Nephron (organoid): ENCODE data around the gene KLHDC4.

Experiments used
- H3K27ac Mint-ChIP-seq, 3 experiments: 2 replicates each; pipeline ENCODE4 v1.8.0; 2020; ENCODE audit warnings: mixed read lengths in 3 of 3, mild to moderate bottlenecking in 2 of 3, moderate library complexity in 1 of 3
- H3K27me3 Mint-ChIP-seq: 2 replicates; pipeline ENCODE4 v1.8.0; 2021; ENCODE audit warnings: low read depth, mild to moderate bottlenecking, moderate library complexity, mixed read lengths
- H3K36me3 Mint-ChIP-seq: 2 replicates; pipeline ENCODE4 v1.8.0; 2020; ENCODE audit warnings: low read depth, mixed read lengths
- H3K4me1 Mint-ChIP-seq: 2 replicates; pipeline ENCODE4 v1.8.0; 2020; ENCODE audit warnings: mixed read lengths
- H3K4me3 Mint-ChIP-seq, 3 experiments: 2 replicates each; pipeline ENCODE4 v1.8.0; 2020; ENCODE audit warnings: mild to moderate bottlenecking in 3 of 3, mixed read lengths in 3 of 3, moderate library complexity in 2 of 3
- H3K9me3 Mint-ChIP-seq: 2 replicates; pipeline ENCODE4 v1.8.0; 2020; ENCODE audit warnings: mixed read lengths
- TF ChIP-seq, protein P1 (sequence below), 3 experiments: fragments of 200-600 bp; sonication (generic); IDR thresholded peaks; one replicate each; pipeline ENCODE4 v1.5.0; 2021; ENCODE audit warnings: antibody characterized with exemption in 3 of 3; ENCODE audit not compliant: unreplicated experiment in 3 of 3

KLHDC4 gene

DNA sequence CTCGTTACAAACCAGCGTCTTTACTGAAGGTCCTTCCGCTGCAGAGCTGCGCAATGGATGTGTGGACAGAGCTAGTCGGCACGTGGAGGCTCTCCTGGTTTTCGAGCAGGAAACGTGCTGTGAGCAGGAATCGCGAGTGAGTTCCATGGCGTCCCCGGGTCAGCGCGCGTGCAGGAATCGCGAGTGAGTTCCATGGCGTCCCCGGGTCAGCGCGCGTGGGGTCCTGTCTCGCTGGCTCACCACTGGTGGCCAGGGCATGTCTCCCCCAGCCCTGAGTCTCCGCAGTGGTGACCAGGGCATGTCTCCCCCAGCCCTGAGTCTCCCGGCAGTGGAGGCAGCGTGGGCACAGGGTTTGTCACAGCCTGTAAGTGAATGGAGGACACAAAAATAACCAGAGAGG lies 62.7 kb downstream of the KLHDC4 start:
- TF ChIP-seq, protein P1, sequence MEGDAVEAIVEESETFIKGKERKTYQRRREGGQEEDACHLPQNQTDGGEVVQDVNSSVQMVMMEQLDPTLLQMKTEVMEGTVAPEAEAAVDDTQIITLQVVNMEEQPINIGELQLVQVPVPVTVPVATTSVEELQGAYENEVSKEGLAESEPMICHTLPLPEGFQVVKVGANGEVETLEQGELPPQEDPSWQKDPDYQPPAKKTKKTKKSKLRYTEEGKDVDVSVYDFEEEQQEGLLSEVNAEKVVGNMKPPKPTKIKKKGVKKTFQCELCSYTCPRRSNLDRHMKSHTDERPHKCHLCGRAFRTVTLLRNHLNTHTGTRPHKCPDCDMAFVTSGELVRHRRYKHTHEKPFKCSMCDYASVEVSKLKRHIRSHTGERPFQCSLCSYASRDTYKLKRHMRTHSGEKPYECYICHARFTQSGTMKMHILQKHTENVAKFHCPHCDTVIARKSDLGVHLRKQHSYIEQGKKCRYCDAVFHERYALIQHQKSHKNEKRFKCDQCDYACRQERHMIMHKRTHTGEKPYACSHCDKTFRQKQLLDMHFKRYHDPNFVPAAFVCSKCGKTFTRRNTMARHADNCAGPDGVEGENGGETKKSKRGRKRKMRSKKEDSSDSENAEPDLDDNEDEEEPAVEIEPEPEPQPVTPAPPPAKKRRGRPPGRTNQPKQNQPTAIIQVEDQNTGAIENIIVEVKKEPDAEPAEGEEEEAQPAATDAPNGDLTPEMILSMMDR (IDR thresholded peaks at IDR 0.05; ENCODE audit: unreplicated experiment in 3 of 3) = no peak
- Mint-ChIP-seq H3K27ac (no peak overlapping the region), H3K27me3 (peaks cover 3% of the 10 kb centered on the region), H3K36me3 (peaks cover 6% of the 10 kb centered on the region), H3K4me1 (peaks cover 14% of the 10 kb centered on the region), H3K9me3 (no peaks in the 10 kb centered on the region), H3K4me3 (no peak overlapping the region)

DNA sequence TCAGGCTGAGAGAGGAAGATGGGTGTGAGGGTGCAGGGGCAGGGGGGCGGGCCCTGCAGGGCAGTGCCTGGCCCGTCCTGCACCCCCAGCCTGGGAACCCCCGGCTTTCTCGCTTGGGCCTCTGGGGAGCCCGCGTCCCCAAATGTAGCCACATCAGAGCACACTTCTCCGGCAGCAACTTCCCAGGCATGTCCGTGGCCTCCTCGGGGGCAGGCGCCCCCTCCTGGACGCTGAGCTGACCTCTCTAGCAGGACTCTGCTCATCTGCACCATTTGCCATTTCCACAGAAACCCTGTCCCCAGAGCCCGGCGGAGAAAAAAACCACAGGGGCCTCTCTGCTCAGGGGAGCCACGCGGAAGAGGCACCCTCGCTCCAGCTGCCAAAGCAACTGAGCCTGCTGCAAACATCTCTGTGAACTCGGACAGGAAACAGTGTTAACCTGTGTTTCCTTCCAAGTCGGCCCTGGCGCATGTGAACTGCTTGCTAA lies 63.4 kb downstream of the KLHDC4 start:
- H3K27ac Mint-ChIP-seq = peak overlapping the region in 1 of 3 experiments; percentile 59
- H3K9me3 Mint-ChIP-seq = no peaks in the 10 kb centered on the region
- H3K36me3 Mint-ChIP-seq = peaks cover 9% of the 10 kb centered on the region
- peaks cover 3% of the 10 kb centered on the region for H3K27me3 Mint-ChIP-seq
- H3K4me3 Mint-ChIP-seq = no peak overlapping the region
- TF ChIP-seq, protein P1 (IDR thresholded peaks at IDR 0.05; ENCODE audit: unreplicated experiment in 3 of 3) = peak; percentile 31 to 48 (median 35)
- H3K4me1 Mint-ChIP-seq = peaks cover 14% of the 10 kb centered on the region

DNA sequence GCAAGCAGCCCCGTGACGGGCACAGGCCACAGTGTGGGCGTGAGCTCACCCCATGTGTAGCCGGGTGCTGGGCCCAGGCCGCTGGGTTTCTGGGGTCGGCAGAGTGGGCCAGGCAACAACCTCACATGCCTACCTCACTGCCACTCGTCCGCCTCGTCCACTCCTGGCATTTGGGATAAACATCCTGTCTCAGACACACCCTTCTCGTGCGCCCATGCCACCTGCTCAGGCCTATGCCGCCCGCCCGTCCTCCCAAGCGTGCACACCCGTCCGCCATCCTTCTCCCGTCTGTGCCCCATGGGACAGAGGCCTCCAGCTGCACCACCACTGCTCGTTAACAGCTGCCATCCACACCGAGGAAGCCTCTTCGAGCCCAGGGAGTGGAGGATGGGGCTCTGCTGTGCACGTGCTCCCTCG lies 64.3 kb downstream of the KLHDC4 start:
- no peak overlapping the region for H3K4me3 Mint-ChIP-seq
- peaks cover 14% of the 10 kb centered on the region for H3K4me1 Mint-ChIP-seq
- H3K36me3 Mint-ChIP-seq = peaks cover 12% of the 10 kb centered on the region
- peaks cover 3% of the 10 kb centered on the region for H3K27me3 Mint-ChIP-seq
- H3K9me3 Mint-ChIP-seq = no peaks in the 10 kb centered on the region
- H3K27ac Mint-ChIP-seq = no peak overlapping the region
- TF ChIP-seq, protein P1 (IDR thresholded peaks at IDR 0.05; ENCODE audit: unreplicated experiment in 3 of 3) = no peak

DNA sequence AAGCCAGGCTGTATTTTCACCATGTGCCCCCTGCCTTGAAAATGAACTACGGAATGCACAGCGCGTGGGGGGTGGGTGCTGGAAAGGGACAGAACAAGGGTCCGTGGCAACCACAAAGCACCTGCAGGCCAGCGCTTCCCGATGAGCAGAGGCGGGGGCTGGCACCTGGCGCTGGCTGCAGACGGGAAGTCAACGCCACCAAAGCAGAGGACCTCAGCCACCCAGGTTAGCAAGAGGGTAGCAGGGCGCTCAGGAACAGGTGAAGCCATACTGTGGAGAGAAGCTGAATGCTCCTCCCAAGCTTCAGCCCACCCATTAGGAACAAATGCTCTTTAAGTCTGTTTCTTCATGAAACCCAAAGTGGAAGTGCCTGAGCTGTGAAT lies 64.7 kb downstream of the KLHDC4 start:
- Mint-ChIP-seq H3K36me3 (peaks cover 15% of the 10 kb centered on the region), H3K9me3 (no peaks in the 10 kb centered on the region), H3K27ac (no peak overlapping the region), H3K27me3 (peaks cover 3% of the 10 kb centered on the region), H3K4me3 (no peak overlapping the region), H3K4me1 (peaks cover 14% of the 10 kb centered on the region)
- TF ChIP-seq, protein P1 (IDR thresholded peaks at IDR 0.05; ENCODE audit: unreplicated experiment in 3 of 3) = no peak

DNA sequence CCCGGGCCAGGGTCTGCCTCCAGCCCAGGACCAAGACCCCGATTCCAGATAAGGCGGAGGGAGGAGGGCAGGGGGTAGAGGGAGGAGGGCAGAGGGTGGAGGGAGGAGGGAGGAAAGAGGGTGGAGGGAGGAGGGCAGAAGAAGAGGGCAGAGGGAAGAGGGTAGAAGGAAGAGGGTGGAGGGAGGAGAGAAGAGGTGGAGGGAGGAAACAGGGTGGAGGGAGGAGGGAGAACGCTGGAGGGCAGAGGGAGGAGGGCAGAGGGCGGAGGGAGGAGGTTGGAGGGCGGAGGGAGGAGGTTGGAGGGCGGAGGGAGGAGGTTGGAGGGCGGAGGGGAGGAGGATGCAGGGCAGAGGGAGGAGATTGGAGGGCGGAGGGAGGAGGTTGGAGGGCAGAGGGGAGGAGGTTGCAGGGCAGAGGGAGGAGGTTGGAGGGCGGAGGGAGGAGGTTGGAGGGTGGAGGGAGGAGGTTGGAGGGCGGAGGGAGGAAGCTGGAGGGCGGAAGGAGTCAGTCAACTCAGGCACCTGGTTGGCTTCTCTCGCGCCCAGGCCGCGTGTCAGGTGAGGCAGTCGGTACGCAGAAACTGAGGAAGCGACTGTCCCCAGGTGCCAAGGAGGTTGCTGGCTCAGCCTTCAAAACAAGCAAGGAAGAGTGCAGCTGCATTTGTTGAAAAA lies 65.2 kb downstream of the KLHDC4 start:
- Mint-ChIP-seq H3K9me3 (no peaks in the 10 kb centered on the region), H3K4me1 (peaks cover 12% of the 10 kb centered on the region), H3K4me3 (no peak overlapping the region), H3K27ac (no peak overlapping the region), H3K36me3 (peaks cover 15% of the 10 kb centered on the region), H3K27me3 (peaks cover 3% of the 10 kb centered on the region)
- TF ChIP-seq, protein P1 (IDR thresholded peaks at IDR 0.05; ENCODE audit: unreplicated experiment in 3 of 3) = no peak

DNA sequence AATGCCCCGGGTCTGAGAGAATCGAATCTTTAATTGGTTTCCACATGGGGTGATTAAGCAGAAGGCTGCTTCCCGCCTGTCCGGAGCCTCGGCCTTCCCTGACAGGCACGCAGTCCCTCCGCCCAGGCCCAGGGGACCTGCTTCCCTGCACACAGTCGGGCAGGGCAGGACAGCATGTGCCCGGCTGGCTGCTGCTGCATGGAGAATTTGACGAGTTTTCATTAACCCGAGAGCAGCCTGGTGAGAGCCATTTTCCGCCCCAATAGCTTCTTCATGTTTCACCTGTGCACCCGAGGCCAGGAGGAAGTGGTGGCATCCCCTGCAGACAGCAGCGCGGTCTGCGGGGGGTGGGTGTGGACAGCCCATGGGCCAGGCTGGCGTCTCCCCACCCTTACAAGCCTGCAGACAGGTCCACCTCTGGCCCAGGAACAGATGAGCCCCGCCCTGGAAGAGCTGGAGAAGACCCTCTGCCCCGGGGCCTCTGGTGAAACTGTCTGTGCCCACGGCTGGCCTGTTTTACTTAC lies 67.0 kb downstream of the KLHDC4 start:
- peaks cover 15% of the 10 kb centered on the region for H3K36me3 Mint-ChIP-seq
- H3K27me3 Mint-ChIP-seq = no peaks in the 10 kb centered on the region
- no peaks in the 10 kb centered on the region for H3K9me3 Mint-ChIP-seq
- no peak overlapping the region for H3K4me3 Mint-ChIP-seq
- TF ChIP-seq, protein P1 (IDR thresholded peaks at IDR 0.05; ENCODE audit: unreplicated experiment in 3 of 3) = no peak
- peaks cover 16% of the 10 kb centered on the region for H3K4me1 Mint-ChIP-seq
- H3K27ac Mint-ChIP-seq = no peak overlapping the region
